GM12865 (cell line): ENCODE measurements around the gene F3.

Experiments used
- DNase-seq: peaks from one replicate; pipeline ENCODE4 v3.0.0; 2010; ENCODE audit warnings: low read depth
- H3K4me3 ChIP-seq: 2 replicates; pipeline ENCODE4 v1.5.1; 2011; ENCODE audit warnings: mild to moderate bottlenecking, low read depth, low read length, control low read depth
- CTCF ChIP-seq: IDR thresholded peaks from 2 replicates; pipeline ENCODE4 v1.5.1; 2011; ENCODE audit warnings: low read length, control low read depth, low read depth, inconsistent platforms; ENCODE audit not compliant: insufficient read depth; ENCODE audit errors: missing control alignments

Gene F3

DNA sequence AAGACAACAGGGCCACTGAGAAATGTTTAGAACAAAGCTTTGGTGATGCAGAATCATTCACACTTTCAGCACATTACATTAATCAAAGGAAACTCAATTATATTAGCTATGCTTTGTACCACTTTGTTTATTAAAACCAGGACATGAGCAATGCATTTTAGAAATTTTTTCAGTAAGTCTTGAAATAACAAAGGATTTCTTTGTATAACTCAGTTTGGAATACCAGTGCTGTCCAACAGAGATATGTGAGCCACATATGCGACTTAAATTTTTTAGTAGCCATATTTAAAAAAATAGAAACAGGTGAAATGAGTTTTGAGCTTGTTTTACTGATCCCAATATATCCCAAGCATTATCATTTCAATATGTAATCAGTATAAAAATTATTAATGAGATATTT is 18.8 kb upstream of the F3 start:
- H3K4me3 ChIP-seq: no peak overlapping the region

DNA sequence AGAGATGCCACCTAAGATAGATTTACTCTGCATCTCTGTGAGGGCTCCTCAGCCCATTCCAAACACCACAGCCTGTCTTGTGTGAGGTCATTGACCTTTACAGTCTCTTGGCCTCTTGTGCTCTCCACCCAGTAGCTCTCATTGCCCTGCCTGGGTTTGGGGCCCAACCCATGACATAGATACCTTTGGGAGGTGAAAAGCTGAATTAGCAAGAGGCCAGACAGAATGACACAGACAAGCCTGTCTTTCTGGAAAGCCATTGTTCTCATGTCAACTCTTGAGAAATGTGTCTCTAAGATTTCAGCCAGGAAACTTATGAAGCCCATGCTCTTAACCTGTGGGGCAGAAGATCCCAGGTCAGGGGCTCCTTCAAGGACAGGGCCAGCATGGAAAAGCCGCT is 18.4 kb upstream of the F3 start:
- DNase-seq: no peak
- no peak for TF ChIP-seq CTCF
- no peak overlapping the region for H3K4me3 ChIP-seq

More for the DNA sequence above, 18.8 kb upstream of the F3 start:
- no peak for TF ChIP-seq CTCF
- no peak for DNase-seq

DNA sequence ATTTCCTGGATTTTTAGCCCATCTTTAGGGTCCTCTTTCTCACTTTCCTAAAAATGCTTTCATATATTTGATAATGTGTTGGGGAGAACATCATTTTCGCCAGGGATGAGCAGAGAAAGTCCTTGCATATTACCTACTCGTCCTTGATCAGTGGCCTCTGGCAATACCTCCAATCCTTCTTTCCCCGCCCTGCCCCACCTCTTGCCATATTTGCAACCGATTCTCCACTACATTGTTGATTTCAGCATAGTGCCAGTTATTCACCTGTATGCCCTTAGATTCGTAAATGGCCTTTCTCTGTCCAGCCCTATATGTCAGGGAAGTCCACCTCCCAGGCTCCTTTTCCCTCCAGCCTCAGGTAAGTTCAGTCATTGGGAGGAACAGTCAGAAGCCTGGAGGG is 13.5 kb upstream of the F3 start:
- DNase-seq: no peak
- H3K4me3 ChIP-seq: no peak overlapping the region
- no peak for TF ChIP-seq CTCF

- DNase-seq: no peak
- no peak for TF ChIP-seq CTCF
Measured at GRCh38 chr1:94554580-94554979, 13.0 kb upstream of the F3 start.

GRCh38 chr1:94553931-94554330 is 12.4 kb upstream of the F3 start:
- no peak overlapping the region for H3K4me3 ChIP-seq
- no peak for DNase-seq
- TF ChIP-seq CTCF: no peak

More at GRCh38 chr1:94554580-94554979, 13.0 kb upstream of the F3 start:
- no peak overlapping the region for H3K4me3 ChIP-seq

- no peak overlapping the region for H3K4me3 ChIP-seq
- DNase-seq: no peak
- TF ChIP-seq CTCF: no peak
Measured at GRCh38 chr1:94553323-94553730, 11.8 kb upstream of the F3 start.

- no peak for DNase-seq
- no peak overlapping the region for H3K4me3 ChIP-seq
- TF ChIP-seq CTCF: no peak
Measured at GRCh38 chr1:94552071-94552586, 10.6 kb upstream of the F3 start.
